OCI-LY1 (cell line): ENCODE results near the gene NECTIN3.

Experiments used
- CTCF ChIP-seq: fragments of 200-600 bp; sonication (generic), shearing (Covaris generic); IDR thresholded peaks from 2 replicates; pipeline ENCODE4 v1.5.1; 2017; ENCODE audit warnings: mild to moderate bottlenecking, antibody characterized with exemption, low read length, moderate library complexity, mixed read lengths
- EZH2 ChIP-seq: fragments of 200-600 bp; sonication (generic), shearing (Covaris generic); IDR thresholded peaks from 2 replicates; pipeline ENCODE4 v1.8.0; 2017; ENCODE audit warnings: borderline replicate concordance, mixed run types, mild to moderate bottlenecking, antibody characterized with exemption, low read length, moderate library complexity, mixed read lengths

GRCh38 chr3:111159391-111159790, 87.8 kb downstream of the NECTIN3 start:
- TF ChIP-seq CTCF (no peak), EZH2 (no peak)
